GM19463 (cell line): Measurements from ENCODE around the gene MBD4.
"Not testable (repeated sequence)": the region's sequence is repeated elsewhere in the genome, so short reads cannot be mapped to it uniquely, and the experiment has no call there.

ENCODE experiments used
- ATAC-seq: cut with Tn5 transposase; IDR thresholded peaks from one replicate; pipeline ENCODE4 v1.9.1; 2021; ENCODE audit warnings: mild to moderate bottlenecking, moderate library complexity; ENCODE audit not compliant: unreplicated experiment

Gene MBD4

GRCh38 chr3:129384594-129385323 is 55.0 kb downstream of the MBD4 start:
- ATAC-seq: no peak

GRCh38 chr3:129384103-129384502 is 55.6 kb downstream of the MBD4 start:
- not testable (repeated sequence) for ATAC-seq

GRCh38 chr3:129383292-129383860 is 56.4 kb downstream of the MBD4 start:
- peak; percentile 85 for ATAC-seq

- no peak for ATAC-seq
Observed at GRCh38 chr3:129382366-129382765, 57.4 kb downstream of the MBD4 start.
